ENCODE measurements around the gene SHISA4. TPM values are rescaled to one million over a fixed set of nuclear protein-coding genes. Genes with fewer than 3 reads are reported as not detected.

Gene SHISA4
- total and polyA plus RNA-seq, 5 donors, result 55.8 to 96.6 (median 74.5) TPM

Small RNA genes lying within 50 kb of the gene (microRNA-seq; reads per million reads assigned to microRNA genes)
- 0 reads per million in 2 donors for gene MIR6739

Other genes starting within 250 kb of the SHISA4 start
- gene IPO9, start 59.7 kb upstream of the SHISA4 start, total RNA-seq, result 10 to 100 TPM; 21.7 to 27.9 (median 24.6) TPM
- gene IPO9, start 59.7 kb upstream of the SHISA4 start, polyA plus RNA-seq, result 10.3 TPM
- 10 to 100 TPM; 22.0 to 40.6 (median 33.0) TPM for gene LMOD1, start 57.6 kb downstream of the SHISA4 start, total RNA-seq
- gene LMOD1, start 57.6 kb downstream of the SHISA4 start, polyA plus RNA-seq, result 33.7 TPM
- 10 to 100 TPM; 67.8 to 96.9 (median 78.5) TPM for gene TIMM17A, start 66.6 kb downstream of the SHISA4 start, total RNA-seq
- gene TIMM17A, start 66.6 kb downstream of the SHISA4 start, polyA plus RNA-seq, result 73.4 TPM
- gene RNPEP, start 93.8 kb downstream of the SHISA4 start, total RNA-seq, result 10 to 100 TPM; 14.1 to 19.4 (median 18.7) TPM
- 15.6 TPM for gene RNPEP, start 93.8 kb downstream of the SHISA4 start, polyA plus RNA-seq
- 1 to 10 TPM in 1 of 4 donors, under 1 TPM in 2, not detected in 1; 0.17 to 3.4 (median 0.29) TPM for gene ELF3, start 121.7 kb downstream of the SHISA4 start, total RNA-seq
- 0.11 TPM for gene ELF3, start 121.7 kb downstream of the SHISA4 start, polyA plus RNA-seq
- gene GPR37L1, start 234.0 kb downstream of the SHISA4 start, total RNA-seq, result under 1 TPM in 3 of 4 donors, not detected in 1; 0.06 to 0.21 (median 0.11) TPM
- gene GPR37L1, start 234.0 kb downstream of the SHISA4 start, polyA plus RNA-seq, result 0.20 TPM

Data from right cardiac atrium (tissue), 5 donors.